Progenitor cell of endocrine pancreas (in vitro differentiated cells): ENCODE results near the gene SMARCB1. TPM values are rescaled to one million over a fixed set of nuclear protein-coding genes. Genes with fewer than 3 reads are reported as not detected.

ENCODE experiments used
- DNase-seq: peaks from one replicate; pipeline ENCODE4 v3.0.0; 2021; ENCODE audit warnings: low spot score; ENCODE audit not compliant: unreplicated experiment
- H3K27ac Mint-ChIP-seq: 2 replicates; pipeline ENCODE4 v1.8.0; 2021; ENCODE audit warnings: mild to moderate bottlenecking, moderate library complexity, mixed read lengths
- H3K27me3 Mint-ChIP-seq: 2 replicates; pipeline ENCODE4 v1.8.0; 2021; ENCODE audit warnings: mixed read lengths
- H3K36me3 Mint-ChIP-seq: 2 replicates; pipeline ENCODE4 v1.8.0; 2022; ENCODE audit warnings: mixed read lengths; ENCODE audit not compliant: insufficient read depth
- H3K4me1 Mint-ChIP-seq: 2 replicates; pipeline ENCODE4 v1.8.0; 2021; ENCODE audit warnings: low read depth, mixed read lengths
- H3K4me3 Mint-ChIP-seq: 2 replicates; pipeline ENCODE4 v1.8.0; 2021; ENCODE audit warnings: low read depth, mild to moderate bottlenecking, moderate library complexity, mixed read lengths
- H3K9me3 Mint-ChIP-seq: 2 replicates; pipeline ENCODE4 v1.8.0; 2021; ENCODE audit warnings: low read depth, mixed read lengths
- CTCF ChIP-seq: fragments of 200-600 bp; sonication (generic); IDR thresholded peaks from one replicate; pipeline ENCODE4 v1.5.0; 2021; ENCODE audit warnings: antibody characterized with exemption, mild to moderate bottlenecking; ENCODE audit not compliant: unreplicated experiment
- total RNA-seq: library from RNA; stranded (reverse); gene quantifications from 2 replicates; pipeline ENCODE4 v1.2.1, GENCODE V29; 2021

The SMARCB1 gene
- total RNA-seq, 1 donor from 2014 or later: 195 TPM

DNA sequence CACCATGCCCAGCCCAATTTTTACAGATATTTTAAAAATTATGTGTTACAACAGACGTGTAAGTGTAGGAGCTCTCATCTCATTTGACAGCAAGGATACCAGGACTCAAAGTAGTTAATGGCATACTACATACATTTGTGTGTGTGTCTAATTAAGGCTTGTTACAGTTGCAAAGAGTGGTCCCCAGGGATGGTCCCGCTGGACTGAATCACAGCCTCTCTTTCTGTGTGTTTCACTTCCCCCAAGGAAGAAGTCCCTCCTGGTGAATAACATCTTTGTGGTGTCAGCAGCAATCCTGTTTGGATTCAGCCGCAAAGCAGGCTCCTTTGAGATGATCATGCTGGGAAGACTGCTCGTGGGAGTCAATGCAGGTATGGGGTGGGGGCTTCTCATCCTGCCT is 88.1 kb downstream of the SMARCB1 start:
- Mint-ChIP-seq H3K4me3 (no peak overlapping the region), H3K27ac (no peak overlapping the region), H3K4me1 (no peaks in the 10 kb centered on the region), H3K9me3 (no peaks in the 10 kb centered on the region), H3K36me3 (peaks cover 25% of the 10 kb centered on the region), H3K27me3 (no peaks in the 10 kb centered on the region)
- TF ChIP-seq CTCF: no peak
- no peak for DNase-seq

- Mint-ChIP-seq H3K27me3 (no peaks in the 10 kb centered on the region), H3K27ac (no peak overlapping the region), H3K4me3 (no peak overlapping the region), H3K4me1 (no peaks in the 10 kb centered on the region), H3K36me3 (peaks cover 22% of the 10 kb centered on the region), H3K9me3 (no peaks in the 10 kb centered on the region)
- DNase-seq: no peak
- TF ChIP-seq CTCF: no peak
Observed at GRCh38 chr22:23875801-23876200, 89.0 kb downstream of the SMARCB1 start.

- Mint-ChIP-seq H3K4me3 (no peak overlapping the region), H3K27ac (no peak overlapping the region), H3K4me1 (no peaks in the 10 kb centered on the region), H3K27me3 (no peaks in the 10 kb centered on the region), H3K36me3 (peaks cover 25% of the 10 kb centered on the region), H3K9me3 (no peaks in the 10 kb centered on the region)
- no peak for TF ChIP-seq CTCF
- no peak for DNase-seq
Observed at GRCh38 chr22:23877566-23877965, 90.8 kb downstream of the SMARCB1 start.

DNA sequence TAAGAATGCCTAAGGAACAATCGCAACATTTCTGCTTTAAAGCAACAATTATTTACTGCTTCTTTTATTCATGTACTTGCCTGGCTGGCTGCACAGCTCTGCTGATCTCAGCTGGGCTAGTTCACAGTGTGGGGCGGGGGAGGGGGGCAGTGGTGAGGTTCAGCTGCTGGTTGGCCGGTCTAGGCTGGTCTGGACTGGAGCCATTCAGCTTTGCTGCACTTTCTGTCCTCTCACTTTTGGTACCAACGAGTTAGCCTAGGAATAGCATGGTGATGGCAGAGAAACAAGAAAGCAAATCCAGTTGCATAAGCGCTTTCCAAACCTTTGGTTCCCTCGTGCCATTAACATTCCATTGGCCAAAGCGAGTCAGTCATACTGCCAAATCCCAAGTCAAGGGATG is 91.5 kb downstream of the SMARCB1 start:
- Mint-ChIP-seq H3K4me3 (no peak overlapping the region), H3K9me3 (no peaks in the 10 kb centered on the region), H3K27me3 (no peaks in the 10 kb centered on the region), H3K4me1 (no peaks in the 10 kb centered on the region), H3K27ac (no peak overlapping the region), H3K36me3 (peaks cover 25% of the 10 kb centered on the region)
- DNase-seq: no peak
- no peak for TF ChIP-seq CTCF

- H3K4me3 Mint-ChIP-seq: no peak overlapping the region
- no peak for TF ChIP-seq CTCF
- H3K4me1 Mint-ChIP-seq: no peaks in the 10 kb centered on the region
- DNase-seq: no peak
- H3K27ac Mint-ChIP-seq: peak overlapping the region; percentile 39
- H3K36me3 Mint-ChIP-seq: peaks cover 24% of the 10 kb centered on the region
- H3K9me3 Mint-ChIP-seq: no peaks in the 10 kb centered on the region
- H3K27me3 Mint-ChIP-seq: no peaks in the 10 kb centered on the region
Observed at GRCh38 chr22:23882370-23882769, 95.6 kb downstream of the SMARCB1 start.
